K562 (cell line): Measurements from ENCODE around the gene SCYL3. TPM values are rescaled to one million over a fixed set of nuclear protein-coding genes. Genes with fewer than 3 reads are reported as not detected.
A peak's percentile ranks its signal among the peaks of the same experiment; 100 is the strongest.

Source experiments
- ARID2 ChIP-seq: fragments of 450-650 bp; IDR thresholded peaks from 2 replicates; pipeline ENCODE4 v1.6.1; 2017; ENCODE audit warnings: antibody characterized with exemption, mild to moderate bottlenecking
- ATF7 ChIP-seq: fragments of 450-650 bp; IDR thresholded peaks from 2 replicates; pipeline ENCODE4 v1.7.1; 2014; ENCODE audit warnings: mild to moderate bottlenecking, moderate library complexity
- FOXA3 ChIP-seq, 2 experiments: fragments of 450-650 bp in 1 of 2; sonication (generic) in 1 of 2; formaldehyde crosslinking; IDR thresholded peaks in 1 of 2; conservative IDR thresholded peaks in 1 of 2; 2 replicates each; pipeline versions ENCODE4 v1.4.0 to v1.8.0; 2020 to 2022; ENCODE audit warnings: mild to moderate bottlenecking in 2 of 2, missing genetic modification reagents in 1 of 2
- KLF13 ChIP-seq: fragments of 450-650 bp; IDR thresholded peaks from 2 replicates; pipeline ENCODE4 v1.6.1; 2016; ENCODE audit warnings: missing genetic modification characterization, low read depth, mild to moderate bottlenecking, missing compliant biosample characterization, moderate library complexity, borderline replicate concordance
- LEF1 ChIP-seq: fragments of 450-650 bp; IDR thresholded peaks from 2 replicates; pipeline ENCODE4 v1.6.1; 2016; ENCODE audit warnings: mild to moderate bottlenecking
- NBN ChIP-seq: fragments of 450-650 bp; IDR thresholded peaks from 2 replicates; pipeline ENCODE4 v1.6.1; 2016; ENCODE audit warnings: low read depth, mild to moderate bottlenecking
- NRF1 ChIP-seq, 2 experiments: fragments of 450-650 bp; IDR thresholded peaks in 1 of 2; conservative IDR thresholded peaks in 1 of 2; 2 replicates each; pipeline ENCODE4 v1.6.1; 2014; ENCODE audit warnings: mild to moderate bottlenecking in 2 of 2
- PPARD ChIP-seq: fragments of 250-450 bp; sonication (Bioruptor Pico); IDR thresholded peaks from 2 replicates; pipeline ENCODE4 v1.8.0; 2022; ENCODE audit warnings: inconsistent platforms, mild to moderate bottlenecking, moderate library complexity
- PTTG1 ChIP-seq: fragments of 450-650 bp; IDR thresholded peaks from 2 replicates; pipeline ENCODE4 v1.6.1; 2016; ENCODE audit warnings: low read depth, mild to moderate bottlenecking, missing genetic modification characterization, missing compliant biosample characterization
- PURB ChIP-seq: sonication (generic); formaldehyde crosslinking; IDR thresholded peaks from 2 replicates; pipeline ENCODE4 v1.9.0; 2021; ENCODE audit warnings: low read depth, mild to moderate bottlenecking, missing genetic modification reagents
- RBM25 ChIP-seq: fragments of 200-400 bp; formaldehyde crosslinking; IDR thresholded peaks from 2 replicates; pipeline ENCODE4 v1.6.1; 2018; ENCODE audit warnings: low read length, low read depth, moderate library complexity; ENCODE audit not compliant: severe bottlenecking
- RBM34 ChIP-seq: fragments of 200-400 bp; formaldehyde crosslinking; IDR thresholded peaks from 2 replicates; pipeline ENCODE4 v1.6.1; 2018; ENCODE audit warnings: low read length, borderline replicate concordance; ENCODE audit not compliant: insufficient read depth
- RNF2 ChIP-seq: sonication (generic); IDR thresholded peaks from 2 replicates; pipeline ENCODE4 v1.6.1; 2016
- SETDB1 ChIP-seq: IDR thresholded peaks from one replicate; pipeline ENCODE4 v1.6.1; 2012; ENCODE audit warnings: low read length, control low read depth, inconsistent platforms
- TEAD4 ChIP-seq, 2 experiments: sonication (generic) in 1 of 2; formaldehyde crosslinking in 1 of 2; IDR thresholded peaks; 2 replicates each; pipeline versions ENCODE4 v1.6.1 to v1.8.0; 2012 to 2022; ENCODE audit warnings: borderline replicate concordance in 1 of 2, inconsistent platforms in 1 of 2, low read length in 1 of 2, mild to moderate bottlenecking in 1 of 2, missing genetic modification reagents in 1 of 2
- ZKSCAN8 ChIP-seq: fragments of 200-800 bp; sonication (Bioruptor generic); IDR thresholded peaks from 2 replicates; pipeline ENCODE4 v1.6.1; 2016; ENCODE audit warnings: missing genetic modification characterization, missing compliant biosample characterization
- ZNF174 ChIP-seq: fragments of 250-450 bp; sonication (Bioruptor Pico); IDR thresholded peaks from 2 replicates; pipeline ENCODE4 v1.4.0; 2020; ENCODE audit warnings: mild to moderate bottlenecking
- ZNF444 ChIP-seq: fragments of 250-450 bp; sonication (Bioruptor Pico); IDR thresholded peaks from 2 replicates; pipeline ENCODE4 v1.4.0; 2020; ENCODE audit warnings: mild to moderate bottlenecking, moderate library complexity
- ZNF583 ChIP-seq: fragments of 250-450 bp; sonication (Bioruptor Pico); IDR thresholded peaks from 2 replicates; pipeline ENCODE4 v1.4.0; 2020
- ZNF785 ChIP-seq: fragments of 250-450 bp; sonication (Bioruptor Pico); IDR thresholded peaks from 2 replicates; pipeline ENCODE4 v1.4.0; 2020; ENCODE audit warnings: mild to moderate bottlenecking
- polyA plus RNA-seq, 8 experiments: library from polyadenylated mRNA; depleted of rRNA in 4 of 8; stranded (reverse) in 5 of 8; unstranded in 3 of 8; fragments of >200 nt; fragmentation: Nextera tagmentation in 2 of 8; fragmentation: Illumina TruSeq in 1 of 8; extraction: Ambion mirVana in 2 of 8; extraction: Trizol in 1 of 8; gene quantifications; 2 replicates each; pipeline versions ENCODE4 v1.2.1 to v1.2.3, GENCODE V29; 2011 to 2014; ENCODE audit warnings: inconsistent platforms in 1 of 8, missing spikeins in 1 of 8
- total RNA-seq, 7 experiments: library from RNA; depleted of rRNA in 6 of 7; stranded (reverse); fragments of >200 nt in 6 of 7; fragmentation: Illumina TruSeq in 2 of 7; extraction: Trizol in 2 of 7; gene quantifications; 2 replicates each; pipeline versions ENCODE4 v1.2.1 to v1.2.3, GENCODE V29; 2011 to 2021; ENCODE audit warnings: low replicate concordance in 1 of 7
- TF ChIP-seq, protein P1 (sequence below): fragments of 250-450 bp; sonication (Bioruptor Pico); IDR thresholded peaks from 2 replicates; pipeline ENCODE4 v1.5.0; 2020; ENCODE audit warnings: mild to moderate bottlenecking, borderline replicate concordance
- TF ChIP-seq, protein P2 (sequence below): fragments of 450-650 bp; formaldehyde crosslinking; IDR thresholded peaks from 2 replicates; pipeline ENCODE4 v1.4.0; 2020; ENCODE audit warnings: mild to moderate bottlenecking
- TF ChIP-seq, protein P3 (sequence below): sonication (generic); formaldehyde crosslinking; IDR thresholded peaks from 2 replicates; pipeline ENCODE4 v1.8.0; 2022; ENCODE audit warnings: missing genetic modification reagents, mild to moderate bottlenecking, moderate library complexity, borderline replicate concordance
- TF ChIP-seq, protein P4 (sequence below): fragments of 450-650 bp; conservative IDR thresholded peaks from 2 replicates; pipeline ENCODE4 v1.6.1; 2016; ENCODE audit warnings: missing genetic modification characterization, low read depth, mild to moderate bottlenecking, missing compliant biosample characterization, moderate library complexity

The SCYL3 gene
- total and polyA plus RNA-seq, 9 of the 15 experiments (the other 6 are each of a cell fraction or from before 2014, with no cell fraction given), result 3.6 to 11.4 (median 7.1) TPM

DNA sequence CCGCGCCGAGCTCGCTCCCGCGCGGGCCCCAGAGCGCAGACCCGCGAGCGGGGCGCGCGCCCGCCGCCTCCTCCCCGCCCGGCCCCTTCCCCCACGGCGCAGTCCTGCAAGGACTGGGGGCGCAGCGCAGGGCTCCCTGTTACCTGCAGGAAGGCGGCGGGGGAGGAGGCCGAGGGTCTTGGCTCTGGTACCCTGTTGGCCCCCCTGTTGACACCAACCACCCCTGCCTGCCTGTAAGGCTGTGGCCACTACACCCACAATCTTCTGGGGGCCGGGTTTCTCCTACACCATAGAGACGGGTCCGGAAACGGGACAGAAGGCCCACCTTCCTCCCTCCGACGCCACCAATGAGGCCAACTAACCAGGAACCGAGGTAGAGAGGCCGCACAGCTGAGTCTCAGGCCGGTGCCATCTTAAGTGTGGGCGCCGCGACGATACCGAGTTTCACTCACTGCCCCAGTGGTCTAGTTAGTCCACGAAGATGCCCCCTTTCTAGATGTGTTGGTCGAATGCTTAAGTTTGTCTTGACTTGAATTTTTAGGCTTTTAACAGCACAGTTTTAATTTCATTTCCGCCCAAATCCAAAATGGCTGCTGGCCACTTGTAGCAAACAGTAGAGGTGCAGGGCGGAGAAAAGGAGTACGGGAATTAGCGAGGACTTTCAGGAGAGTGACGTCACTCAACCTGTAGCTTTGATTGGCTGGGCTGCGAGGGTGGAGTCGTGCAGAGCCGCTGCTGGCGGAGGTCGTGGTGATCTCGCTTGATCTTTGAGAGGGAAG is at the start of gene SCYL3 (continued):
- TF ChIP-seq, protein P1, sequence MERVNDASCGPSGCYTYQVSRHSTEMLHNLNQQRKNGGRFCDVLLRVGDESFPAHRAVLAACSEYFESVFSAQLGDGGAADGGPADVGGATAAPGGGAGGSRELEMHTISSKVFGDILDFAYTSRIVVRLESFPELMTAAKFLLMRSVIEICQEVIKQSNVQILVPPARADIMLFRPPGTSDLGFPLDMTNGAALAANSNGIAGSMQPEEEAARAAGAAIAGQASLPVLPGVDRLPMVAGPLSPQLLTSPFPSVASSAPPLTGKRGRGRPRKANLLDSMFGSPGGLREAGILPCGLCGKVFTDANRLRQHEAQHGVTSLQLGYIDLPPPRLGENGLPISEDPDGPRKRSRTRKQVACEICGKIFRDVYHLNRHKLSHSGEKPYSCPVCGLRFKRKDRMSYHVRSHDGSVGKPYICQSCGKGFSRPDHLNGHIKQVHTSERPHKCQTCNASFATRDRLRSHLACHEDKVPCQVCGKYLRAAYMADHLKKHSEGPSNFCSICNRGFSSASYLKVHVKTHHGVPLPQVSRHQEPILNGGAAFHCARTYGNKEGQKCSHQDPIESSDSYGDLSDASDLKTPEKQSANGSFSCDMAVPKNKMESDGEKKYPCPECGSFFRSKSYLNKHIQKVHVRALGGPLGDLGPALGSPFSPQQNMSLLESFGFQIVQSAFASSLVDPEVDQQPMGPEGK (CRISPR knock-in tag), result peak; percentile 62; the same call in 1 of the 2 replicates
- TF ChIP-seq LEF1 (0 out of 2 replicates have a peak, but pooled peaks have one; percentile 42), PURB (CRISPR knock-in tag) (no peak), RBM25 (peak; percentile 40), RBM34 (no peak), SETDB1 (no peak), PTTG1 (tag) (peak; percentile 78), FOXA3 (CRISPR knock-in tag; conservative IDR thresholded peaks at IDR 0.05 in 1 of 2, IDR thresholded peaks at IDR 0.05 in 1 of 2) (no peak), ZNF174 (CRISPR knock-in tag) (no peak), NBN (peak; percentile 98), ATF7 (peak; percentile 99), NRF1 (conservative IDR thresholded peaks at IDR 0.05 in 1 of 2, IDR thresholded peaks at IDR 0.05 in 1 of 2) (peak; percentile 40 to 52), ZNF444 (CRISPR knock-in tag) (no peak), ZNF785 (CRISPR knock-in tag) (no peak), ZNF583 (CRISPR knock-in tag) (peak; percentile 29; the same call in 1 of the 2 replicates), KLF13 (tag) (peak; percentile 68), ZKSCAN8 (CRISPR knock-in tag) (peak; percentile 88), PPARD (no peak), ARID2 (no peak), RNF2 (0 out of 2 replicates have a peak, but pooled peaks have one; percentile 21), TEAD4 (IDR thresholded peaks at IDR 0.05; ENCODE audit: low read length) (peak; percentile 35; the same call in 1 of the 2 replicates), TEAD4 (CRISPR knock-in tag; IDR thresholded peaks at IDR 0.05; ENCODE audit: borderline replicate concordance) (no peak)
- TF ChIP-seq, protein P2, sequence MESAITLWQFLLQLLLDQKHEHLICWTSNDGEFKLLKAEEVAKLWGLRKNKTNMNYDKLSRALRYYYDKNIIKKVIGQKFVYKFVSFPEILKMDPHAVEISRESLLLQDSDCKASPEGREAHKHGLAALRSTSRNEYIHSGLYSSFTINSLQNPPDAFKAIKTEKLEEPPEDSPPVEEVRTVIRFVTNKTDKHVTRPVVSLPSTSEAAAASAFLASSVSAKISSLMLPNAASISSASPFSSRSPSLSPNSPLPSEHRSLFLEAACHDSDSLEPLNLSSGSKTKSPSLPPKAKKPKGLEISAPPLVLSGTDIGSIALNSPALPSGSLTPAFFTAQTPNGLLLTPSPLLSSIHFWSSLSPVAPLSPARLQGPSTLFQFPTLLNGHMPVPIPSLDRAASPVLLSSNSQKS (CRISPR knock-in tag), result no peak
- TF ChIP-seq, protein P3, sequence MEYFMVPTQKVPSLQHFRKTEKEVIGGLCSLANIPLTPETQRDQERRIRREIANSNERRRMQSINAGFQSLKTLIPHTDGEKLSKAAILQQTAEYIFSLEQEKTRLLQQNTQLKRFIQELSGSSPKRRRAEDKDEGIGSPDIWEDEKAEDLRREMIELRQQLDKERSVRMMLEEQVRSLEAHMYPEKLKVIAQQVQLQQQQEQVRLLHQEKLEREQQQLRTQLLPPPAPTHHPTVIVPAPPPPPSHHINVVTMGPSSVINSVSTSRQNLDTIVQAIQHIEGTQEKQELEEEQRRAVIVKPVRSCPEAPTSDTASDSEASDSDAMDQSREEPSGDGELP (CRISPR knock-in tag), result peak; percentile 98
- TF ChIP-seq, protein P4, sequence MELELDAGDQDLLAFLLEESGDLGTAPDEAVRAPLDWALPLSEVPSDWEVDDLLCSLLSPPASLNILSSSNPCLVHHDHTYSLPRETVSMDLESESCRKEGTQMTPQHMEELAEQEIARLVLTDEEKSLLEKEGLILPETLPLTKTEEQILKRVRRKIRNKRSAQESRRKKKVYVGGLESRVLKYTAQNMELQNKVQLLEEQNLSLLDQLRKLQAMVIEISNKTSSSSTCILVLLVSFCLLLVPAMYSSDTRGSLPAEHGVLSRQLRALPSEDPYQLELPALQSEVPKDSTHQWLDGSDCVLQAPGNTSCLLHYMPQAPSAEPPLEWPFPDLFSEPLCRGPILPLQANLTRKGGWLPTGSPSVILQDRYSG (tag), result peak; percentile 98
